Fibroblast of villous mesenchyme (primary cell): Measurements from ENCODE around the gene SPATA46. TPM values are rescaled to one million over a fixed set of nuclear protein-coding genes. Genes with fewer than 3 reads are reported as not detected.

ENCODE experiments used
- DNase-seq: peaks from one replicate; pipeline ENCODE4 v3.0.0-alpha.2; 2010; ENCODE audit warnings: low read depth
- H3K4me3 ChIP-seq: 2 replicates; pipeline ENCODE4 v1.5.1; 2011; ENCODE audit warnings: low read depth, mild to moderate bottlenecking, low read length
- CTCF ChIP-seq: IDR thresholded peaks from 2 replicates; pipeline ENCODE4 v1.5.1; 2012; ENCODE audit warnings: low read depth, mild to moderate bottlenecking, low read length; ENCODE audit not compliant: insufficient read depth
- total RNA-seq: library from RNA; depleted of rRNA; stranded (reverse); fragments of >200 nt; gene quantifications from 2 replicates; pipeline ENCODE4 v1.2.3, GENCODE V29; 2012

SPATA46 gene
- total RNA-seq, 1 donor = not detected

GRCh38 chr1:162373541-162374260 is 3.0 kb downstream of the SPATA46 start:
- no peak overlapping the region for H3K4me3 ChIP-seq
- TF ChIP-seq CTCF = no peak
- peak; percentile 45 for DNase-seq

GRCh38 chr1:162373072-162373427 is 3.6 kb downstream of the SPATA46 start:
- TF ChIP-seq CTCF = no peak
- DNase-seq = no peak
- H3K4me3 ChIP-seq = no peak overlapping the region

DNA sequence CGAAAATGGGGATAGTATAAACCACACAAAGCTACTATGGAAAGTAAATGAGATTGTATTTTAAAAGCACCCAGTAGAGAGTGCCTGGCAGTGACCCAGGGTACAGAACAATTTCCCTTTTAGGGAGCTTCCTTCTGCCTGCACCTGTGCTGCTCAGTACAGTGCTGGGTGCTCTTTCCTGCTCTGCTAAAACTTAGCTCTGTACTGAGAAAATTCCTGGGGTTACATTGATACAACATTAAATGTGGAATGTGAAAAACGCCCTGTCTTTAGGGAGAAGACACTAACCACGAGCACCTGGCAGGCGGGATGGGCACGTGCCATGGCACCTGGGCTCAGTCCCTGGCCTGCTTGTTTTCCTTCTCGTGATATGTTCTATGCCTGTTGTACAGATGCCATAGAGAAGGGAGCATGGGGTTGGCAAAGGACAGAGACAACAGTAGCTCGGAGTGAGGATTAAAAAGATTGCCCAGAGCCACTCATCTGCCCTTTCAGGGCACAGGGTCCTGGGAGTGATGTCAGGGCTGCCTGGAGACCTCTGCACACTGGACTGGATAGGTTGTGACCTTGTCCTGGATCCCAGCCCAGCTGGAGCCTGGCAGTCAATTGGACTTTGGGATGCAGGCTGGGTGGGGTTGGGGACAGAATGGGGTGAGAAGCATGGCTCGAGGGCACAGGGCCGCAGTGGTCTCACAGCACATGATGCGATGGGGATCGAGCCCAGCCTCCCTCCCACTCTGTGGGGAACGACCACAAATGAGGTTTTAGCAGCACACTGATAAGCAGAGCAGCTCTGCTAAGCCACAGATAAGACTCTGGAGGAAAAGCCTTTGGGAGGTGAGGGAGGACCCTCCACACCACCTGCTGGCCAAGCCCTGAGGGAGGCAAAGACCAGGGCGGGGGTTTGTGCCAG is 4.2 kb downstream of the SPATA46 start:
- H3K4me3 ChIP-seq = no peak overlapping the region
- no peak for DNase-seq
- TF ChIP-seq CTCF = no peak

GRCh38 chr1:162371611-162372010 is 5.0 kb downstream of the SPATA46 start:
- no peak overlapping the region for H3K4me3 ChIP-seq
- DNase-seq = no peak
- no peak for TF ChIP-seq CTCF

GRCh38 chr1:162370721-162371120 is 5.9 kb downstream of the SPATA46 start:
- no peak for DNase-seq
- no peak for TF ChIP-seq CTCF

DNA sequence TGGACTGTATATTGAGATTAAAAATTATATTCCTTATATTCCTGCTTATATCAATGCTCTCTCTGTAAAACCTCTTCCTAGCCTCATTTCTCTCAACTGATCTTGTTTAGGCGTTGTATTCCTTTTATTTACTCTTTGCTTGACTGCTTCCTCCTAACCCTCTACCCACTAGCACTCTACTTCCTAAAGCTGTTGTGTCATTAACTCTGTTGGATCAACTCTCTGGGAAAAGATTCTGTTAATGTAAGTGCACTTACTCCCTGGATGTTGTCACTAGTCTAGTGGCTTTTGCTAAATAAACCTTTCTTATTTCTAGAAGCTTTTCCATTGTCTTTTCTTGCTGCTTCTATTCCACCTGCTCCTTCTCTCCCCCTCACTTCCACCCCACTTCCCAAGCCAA is 6.5 kb downstream of the SPATA46 start:
- TF ChIP-seq CTCF = no peak
- no peak for DNase-seq

More at GRCh38 chr1:162370721-162371120, 5.9 kb downstream of the SPATA46 start:
- no peak overlapping the region for H3K4me3 ChIP-seq

More for the DNA sequence above, 6.5 kb downstream of the SPATA46 start:
- no peak overlapping the region for H3K4me3 ChIP-seq
